HG03432 (cell line): ENCODE data around the gene TTC3.
"Not testable (repeated sequence)": the region's sequence is repeated elsewhere in the genome, so short reads cannot be mapped to it uniquely, and the experiment has no call there.

Experiments
- ATAC-seq: cut with Tn5 transposase; IDR thresholded peaks from one replicate; pipeline ENCODE4 v1.9.1; 2021; ENCODE audit warnings: mild to moderate bottlenecking, moderate library complexity; ENCODE audit not compliant: unreplicated experiment

The TTC3 gene

DNA sequence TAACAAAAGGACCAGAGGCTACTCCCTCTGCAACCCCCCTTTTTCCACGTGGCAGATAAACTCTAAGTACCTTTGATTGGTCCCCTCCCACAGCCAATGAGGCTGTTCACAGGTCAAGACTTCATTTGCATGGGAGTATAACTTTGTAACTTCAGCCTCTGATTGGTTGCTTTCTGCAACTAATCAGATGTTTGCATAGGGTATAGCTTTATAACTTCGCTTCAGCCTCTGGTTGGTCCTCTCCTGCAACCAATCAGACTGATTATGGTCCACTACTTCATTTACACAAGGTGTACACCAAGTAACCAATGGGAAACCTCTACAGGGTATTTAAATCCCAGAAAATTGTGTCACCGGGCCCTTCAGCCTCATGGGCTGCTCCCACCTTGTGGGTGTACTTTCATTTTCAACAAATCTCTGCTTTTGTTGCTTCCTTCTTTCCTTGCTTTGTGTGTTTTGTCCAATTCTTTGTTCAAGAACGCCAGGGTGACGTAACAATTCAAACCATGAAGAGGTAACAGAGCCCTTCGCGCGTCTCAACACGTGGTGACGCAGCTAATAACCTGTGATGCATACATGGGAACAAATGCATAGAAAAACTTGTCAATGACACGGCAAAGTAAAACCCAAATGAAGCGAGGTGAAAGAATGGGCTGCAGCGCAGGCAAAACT lies 146.8 kb downstream of the TTC3 start:
- peak; percentile 1 for ATAC-seq

DNA sequence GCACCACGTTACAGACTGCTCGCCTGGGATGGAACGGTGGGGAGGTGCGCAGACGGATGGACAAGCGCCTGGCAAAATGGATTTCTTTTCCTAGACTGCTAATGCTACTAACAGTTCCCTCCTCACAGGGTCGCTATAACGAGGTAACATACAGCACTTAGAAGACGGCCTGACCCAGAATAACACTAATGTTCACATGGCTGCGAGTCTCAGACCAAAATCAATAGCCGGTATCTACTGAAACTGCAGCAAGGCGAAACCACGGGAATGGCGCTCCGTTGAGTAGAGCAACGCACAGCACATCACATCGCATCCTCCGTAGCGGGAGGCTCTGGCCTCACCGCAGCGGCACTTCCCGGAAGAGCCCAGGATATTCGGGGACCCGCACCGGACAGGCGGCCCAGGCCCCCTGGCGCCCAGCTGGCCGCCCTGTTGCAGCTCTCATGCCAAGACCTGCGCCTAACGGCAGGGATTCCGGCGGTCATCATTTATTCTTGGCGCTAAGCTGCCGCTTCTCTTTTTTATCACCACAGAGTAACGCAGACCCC lies 147.5 kb downstream of the TTC3 start:
- ATAC-seq, result peak; percentile 45

DNA sequence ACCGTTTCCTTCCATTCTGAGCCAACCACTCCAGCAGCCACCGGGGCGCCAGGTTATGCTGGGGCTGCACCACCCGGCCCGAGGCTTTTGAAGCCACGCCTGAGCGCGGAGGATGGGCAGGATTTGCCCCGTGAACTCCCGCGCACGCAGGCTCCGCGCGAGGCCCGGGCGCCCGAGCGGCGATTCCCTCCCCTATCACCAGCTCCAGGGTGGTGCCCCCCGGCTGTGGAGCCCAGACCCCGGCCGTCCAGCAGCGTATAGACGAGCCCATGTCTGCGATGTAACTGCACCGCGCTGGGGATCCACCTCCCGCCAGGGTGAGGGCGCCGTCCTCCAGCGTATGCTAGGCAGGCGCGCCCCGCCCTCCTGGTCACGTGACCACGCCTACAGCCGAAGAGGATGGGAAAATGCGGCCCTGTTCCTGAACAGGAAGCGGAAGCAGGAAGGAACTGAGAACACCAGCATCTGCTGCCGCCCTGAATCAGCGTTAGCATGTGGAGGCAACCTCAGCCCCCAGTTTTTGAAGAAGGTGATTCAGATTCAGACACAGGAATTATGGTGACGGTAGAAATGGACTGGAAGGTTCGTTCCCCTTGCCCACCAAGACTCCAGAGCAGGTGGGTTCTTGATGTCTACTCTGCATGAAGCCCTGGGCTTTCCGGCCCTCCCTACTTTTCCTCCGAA lies 148.1 kb downstream of the TTC3 start:
- peak; percentile 92 for ATAC-seq

DNA sequence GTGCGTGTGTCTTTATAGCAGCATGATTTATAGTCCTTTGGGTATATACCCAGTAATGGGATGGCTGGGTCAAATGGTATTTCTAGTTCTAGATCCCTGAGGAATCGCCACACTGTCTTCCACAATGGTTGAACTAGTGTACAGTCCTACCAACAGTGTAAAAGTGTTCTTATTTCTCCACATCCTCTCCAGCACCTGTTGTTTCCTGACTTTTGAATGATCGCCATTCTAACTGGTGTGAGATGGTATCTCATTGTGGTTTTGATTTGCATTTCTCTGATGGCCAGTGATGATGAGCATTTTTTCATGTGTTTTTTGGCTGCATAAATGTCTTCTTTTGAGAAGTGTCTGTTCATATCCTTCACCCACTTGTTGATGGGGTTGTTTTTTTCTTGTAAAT lies 149.2 kb downstream of the TTC3 start:
- ATAC-seq, result not testable (repeated sequence)

DNA sequence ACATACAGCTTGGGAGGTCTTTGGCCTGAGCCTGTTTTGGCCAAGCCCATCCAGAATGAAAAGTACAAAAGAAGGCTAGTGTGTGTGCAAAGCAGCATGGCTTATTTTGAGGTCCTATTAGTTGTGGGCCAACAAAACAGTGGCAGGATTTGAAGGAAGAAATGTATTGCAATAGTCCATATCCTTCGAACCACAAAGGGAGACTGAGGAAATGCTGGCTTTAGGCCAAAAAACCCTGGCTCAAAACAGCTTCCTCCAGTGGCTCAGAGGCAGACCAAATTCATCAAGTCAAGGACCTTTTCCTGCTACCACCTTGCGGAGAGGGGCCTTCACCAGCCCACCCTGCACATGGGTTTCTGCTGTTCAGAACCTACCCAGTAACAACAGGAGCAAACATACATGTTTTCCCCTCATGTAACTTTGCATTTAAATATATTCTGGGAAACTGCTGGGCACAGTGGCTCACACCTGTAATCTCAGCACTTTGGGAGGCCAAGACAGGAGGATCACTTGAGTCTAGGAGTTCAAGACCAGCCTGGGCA lies 150.8 kb downstream of the TTC3 start:
- no peak for ATAC-seq

DNA sequence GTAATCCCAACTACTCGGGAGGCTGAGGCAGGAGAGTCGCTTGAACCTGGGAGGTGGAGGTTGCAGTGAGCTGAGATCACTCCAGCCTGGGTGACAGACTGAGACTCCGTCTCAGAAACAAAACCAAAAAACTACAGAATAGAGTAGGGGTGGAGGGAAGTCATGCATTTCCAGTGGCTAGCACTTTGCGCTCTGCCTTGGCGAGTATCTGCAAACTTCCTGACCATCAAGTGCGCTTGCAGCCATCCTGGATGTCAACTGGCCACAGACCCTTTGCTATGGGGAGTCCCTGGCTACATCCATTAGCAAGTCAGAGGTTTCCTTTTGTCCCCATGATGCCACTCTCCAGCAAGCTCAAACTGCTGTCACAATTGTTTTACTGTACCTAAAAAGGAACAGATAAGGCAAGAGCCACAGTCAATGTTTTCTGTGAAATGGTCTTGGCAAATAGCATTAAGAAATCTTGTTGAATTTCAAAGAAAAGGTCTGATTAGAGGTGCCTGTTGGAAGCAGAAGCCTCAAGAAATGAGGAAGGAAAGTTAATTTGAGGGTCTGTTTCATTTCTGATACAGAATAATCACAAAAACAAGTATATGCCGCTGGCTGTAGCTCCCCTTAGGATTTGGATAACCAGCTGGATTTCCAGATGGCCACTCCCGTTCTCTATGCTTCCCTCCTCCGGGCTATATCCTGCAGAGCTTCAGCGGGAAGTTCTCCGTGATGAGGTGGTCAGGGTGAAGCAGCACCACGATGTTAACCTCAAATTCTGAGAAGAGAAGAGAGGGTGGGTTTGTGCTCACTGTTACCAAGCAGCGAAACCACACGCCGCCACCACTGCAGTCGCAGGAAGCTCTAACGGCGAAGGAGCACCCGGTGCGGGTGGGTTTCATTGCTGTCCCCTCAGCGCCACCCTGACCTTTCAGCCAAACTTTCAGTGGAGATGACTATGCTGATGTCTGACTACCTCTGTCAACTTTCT lies 152.1 kb downstream of the TTC3 start:
- no peak for ATAC-seq

DNA sequence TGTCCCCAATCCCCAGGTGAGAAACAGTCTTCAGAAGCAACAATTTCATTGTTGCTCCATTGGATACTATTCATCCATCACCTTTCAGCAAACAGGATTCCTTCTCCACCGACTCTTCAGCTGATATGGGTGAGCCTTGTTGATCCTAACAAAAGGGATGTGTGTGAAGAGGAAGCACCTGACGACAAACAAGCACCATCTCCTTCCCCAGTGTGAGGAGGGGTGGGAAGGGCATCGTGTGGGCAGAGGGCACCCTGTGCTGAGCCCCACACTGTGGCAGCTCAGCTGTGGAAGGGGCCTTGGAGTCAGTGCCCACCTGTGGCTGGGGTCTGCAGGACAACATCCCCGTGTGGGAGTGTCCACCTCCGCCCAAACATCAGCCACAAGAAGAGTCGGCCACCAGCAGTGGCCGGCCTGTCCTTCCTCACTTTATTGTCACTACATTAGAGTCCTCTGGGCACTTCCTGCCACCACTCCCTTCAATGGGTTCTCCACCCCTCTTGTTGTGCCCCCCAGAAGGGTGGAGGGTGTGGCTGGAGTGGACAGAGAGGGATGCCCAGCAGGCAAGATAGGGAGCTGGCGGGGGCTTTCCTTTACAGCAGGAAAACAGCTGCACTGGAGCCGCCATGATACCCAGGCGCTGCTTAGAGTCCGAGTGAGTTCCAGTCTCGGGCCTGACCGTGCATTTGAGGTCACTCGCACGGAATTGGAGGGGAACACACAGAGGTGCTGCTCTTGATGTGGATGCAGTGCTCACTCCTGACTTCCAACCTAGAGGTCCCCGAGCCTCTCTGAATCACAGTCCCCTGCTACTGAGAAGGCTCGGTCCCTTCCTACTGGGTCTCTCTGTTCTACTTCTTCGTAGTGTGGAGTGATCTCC lies 153.2 kb downstream of the TTC3 start:
- no peak for ATAC-seq

DNA sequence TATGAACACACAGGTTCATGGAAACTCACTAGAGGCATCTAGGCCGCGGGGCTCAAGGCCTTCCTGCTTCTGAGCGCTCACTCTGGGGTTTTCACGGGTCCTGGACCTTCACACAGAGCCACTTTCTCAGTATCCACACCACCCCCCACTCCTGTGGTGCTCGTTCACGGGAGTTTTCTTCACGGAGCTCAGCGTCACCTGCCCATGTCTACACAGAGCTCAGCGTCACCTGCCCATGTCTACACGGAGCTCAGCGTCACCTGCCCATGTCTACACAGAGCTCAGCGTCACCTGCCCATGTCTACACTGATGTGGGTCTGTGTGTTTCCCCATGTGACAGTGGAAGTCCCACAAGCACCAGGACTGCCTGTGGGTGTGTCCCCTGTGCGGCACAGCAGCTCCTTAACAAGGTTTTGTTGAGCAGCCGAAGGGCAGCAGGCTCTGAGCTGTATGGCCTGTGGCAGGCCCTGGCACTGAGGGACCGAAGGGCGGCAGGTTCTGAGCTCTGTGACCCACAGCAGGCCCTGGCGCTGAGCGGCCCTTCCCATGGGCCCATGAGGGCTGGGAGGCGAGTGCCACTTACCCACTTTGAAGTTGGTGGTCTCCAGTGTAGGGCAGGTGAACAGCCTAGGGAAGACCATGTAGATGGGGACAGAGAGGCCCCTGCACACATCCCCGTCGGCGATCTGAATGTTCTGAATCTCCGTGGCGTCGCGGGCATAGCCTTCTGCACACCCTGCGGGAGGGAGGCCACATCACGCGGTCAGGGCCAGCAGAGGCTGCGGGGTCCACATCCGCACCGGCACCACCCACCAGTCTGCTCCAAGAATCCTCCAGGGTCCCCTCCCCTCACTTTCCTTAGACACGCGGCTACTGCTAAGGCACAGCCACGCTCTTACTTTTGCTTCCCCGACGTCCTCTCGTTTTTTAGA lies 154.3 kb downstream of the TTC3 start:
- ATAC-seq, result no peak

DNA sequence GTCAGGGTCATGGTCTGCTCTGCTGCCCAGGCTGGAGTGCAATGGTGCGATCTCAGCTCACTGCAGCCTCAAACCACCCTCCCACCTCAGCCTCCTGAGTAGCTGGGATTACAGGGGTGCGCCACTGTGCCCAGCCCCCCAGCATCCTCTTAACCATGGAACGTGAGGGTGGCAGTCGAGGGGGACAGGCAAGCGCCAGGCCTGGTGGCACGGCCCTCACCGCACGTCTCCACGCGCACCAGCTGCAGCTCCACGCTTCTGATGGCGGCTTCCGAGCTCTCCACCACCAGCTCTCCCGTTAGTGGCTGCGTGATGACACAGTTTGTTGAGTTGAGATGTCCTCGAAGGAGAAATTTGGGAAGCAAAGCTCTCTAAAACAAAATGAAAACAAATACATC lies 154.9 kb downstream of the TTC3 start:
- no peak for ATAC-seq

DNA sequence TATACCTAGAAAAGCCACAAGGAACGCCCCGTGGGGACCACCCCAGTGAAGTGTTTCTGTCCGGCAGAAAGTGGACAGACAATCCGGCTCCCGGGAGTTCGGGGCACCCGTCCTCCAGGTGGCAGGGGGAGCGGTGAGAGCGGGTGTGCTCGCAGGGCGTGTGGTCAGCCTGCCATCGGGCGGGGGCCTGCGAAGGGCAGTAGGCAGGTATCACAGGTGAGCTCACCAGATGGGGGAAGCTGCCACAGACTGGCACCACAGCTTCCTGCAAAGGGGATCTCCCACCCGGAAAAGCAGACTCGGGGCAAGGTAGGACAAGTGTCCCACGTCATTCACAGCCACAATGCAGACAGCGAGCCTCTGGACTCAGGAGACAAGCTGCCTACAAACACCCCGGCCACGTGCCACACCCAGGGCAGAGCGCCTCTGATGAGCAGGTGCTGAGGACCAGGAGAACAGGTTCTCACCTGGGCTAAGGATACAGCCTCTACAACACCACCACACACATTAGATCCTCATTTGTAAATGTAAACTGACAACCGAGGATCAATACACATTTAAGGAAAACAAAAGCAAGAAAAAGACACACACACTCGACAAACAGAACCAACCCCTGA lies 157.7 kb downstream of the TTC3 start:
- no peak for ATAC-seq

DNA sequence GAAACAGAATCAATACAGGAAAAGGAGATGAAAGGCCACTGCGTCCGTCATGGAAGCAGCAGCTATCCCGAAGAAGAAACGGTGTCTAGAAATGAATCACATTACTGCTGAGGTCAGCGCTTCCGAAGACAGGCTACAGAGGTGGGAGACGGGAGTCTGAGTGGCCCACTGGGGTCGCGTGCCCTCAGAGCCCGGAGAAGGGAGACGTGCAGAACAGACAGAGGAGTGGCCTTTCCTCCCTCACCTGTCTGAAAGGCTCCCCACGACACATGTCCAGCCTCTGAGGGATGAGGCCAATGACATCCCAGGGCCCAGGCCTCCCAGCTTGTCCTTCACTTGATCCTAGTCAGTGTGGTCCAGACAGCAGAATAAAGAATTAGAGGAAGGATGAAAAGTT lies 158.2 kb downstream of the TTC3 start:
- ATAC-seq, result no peak

DNA sequence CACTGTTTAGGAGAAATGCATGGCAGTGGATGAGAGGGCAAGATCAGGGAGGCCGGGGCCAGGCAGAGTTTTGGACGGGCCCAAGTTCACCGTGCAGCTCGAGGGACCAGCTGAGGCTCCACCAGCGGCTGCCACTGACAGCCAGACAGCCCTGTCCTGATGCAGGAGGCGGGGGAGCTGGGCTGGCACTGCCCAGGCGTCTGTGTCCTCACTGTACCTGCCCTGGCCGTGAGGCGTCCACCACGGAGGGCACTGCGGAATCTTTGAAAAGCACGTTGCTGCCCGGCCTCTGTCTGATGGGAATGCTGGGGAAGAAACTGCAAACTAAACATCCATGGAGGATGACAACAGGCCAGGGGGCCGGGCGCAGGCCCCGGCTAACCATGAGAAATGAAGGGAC lies 158.6 kb downstream of the TTC3 start:
- no peak for ATAC-seq

DNA sequence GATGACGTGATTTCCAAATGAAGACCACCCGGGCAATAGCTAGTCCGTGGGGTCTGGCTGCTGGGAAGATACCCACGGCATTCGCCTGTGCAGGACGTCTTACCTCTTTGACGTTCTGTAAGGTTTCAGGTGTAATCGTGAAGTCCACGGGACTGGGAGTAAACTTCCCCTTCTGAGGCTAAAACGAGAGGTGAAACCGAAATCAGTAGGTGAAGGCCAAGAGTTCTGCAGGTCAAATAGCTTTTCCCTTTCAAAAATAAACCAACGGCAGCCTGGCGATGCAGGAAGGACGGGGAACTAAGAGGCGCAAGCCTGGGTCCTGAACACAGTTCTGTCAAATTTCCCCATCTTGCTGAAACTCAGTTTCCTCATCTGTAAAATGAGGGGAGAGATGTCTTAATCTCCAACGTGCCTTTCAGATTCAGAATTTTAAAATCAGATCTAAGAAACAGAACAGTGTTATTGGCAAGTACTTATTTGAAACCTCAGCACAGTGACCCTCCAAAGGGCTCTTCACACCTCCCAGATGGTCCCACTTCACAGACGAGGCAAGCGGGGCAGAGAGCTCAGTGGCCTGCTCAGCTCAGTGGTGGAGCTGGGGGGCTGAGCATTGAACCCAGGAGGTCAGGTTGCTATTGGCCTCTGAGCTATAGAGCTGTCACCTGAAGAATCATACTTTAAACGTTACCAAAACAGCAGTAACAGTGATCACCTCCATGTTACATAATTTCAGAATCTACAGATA lies 159.4 kb downstream of the TTC3 start:
- peak; percentile 62 for ATAC-seq

DNA sequence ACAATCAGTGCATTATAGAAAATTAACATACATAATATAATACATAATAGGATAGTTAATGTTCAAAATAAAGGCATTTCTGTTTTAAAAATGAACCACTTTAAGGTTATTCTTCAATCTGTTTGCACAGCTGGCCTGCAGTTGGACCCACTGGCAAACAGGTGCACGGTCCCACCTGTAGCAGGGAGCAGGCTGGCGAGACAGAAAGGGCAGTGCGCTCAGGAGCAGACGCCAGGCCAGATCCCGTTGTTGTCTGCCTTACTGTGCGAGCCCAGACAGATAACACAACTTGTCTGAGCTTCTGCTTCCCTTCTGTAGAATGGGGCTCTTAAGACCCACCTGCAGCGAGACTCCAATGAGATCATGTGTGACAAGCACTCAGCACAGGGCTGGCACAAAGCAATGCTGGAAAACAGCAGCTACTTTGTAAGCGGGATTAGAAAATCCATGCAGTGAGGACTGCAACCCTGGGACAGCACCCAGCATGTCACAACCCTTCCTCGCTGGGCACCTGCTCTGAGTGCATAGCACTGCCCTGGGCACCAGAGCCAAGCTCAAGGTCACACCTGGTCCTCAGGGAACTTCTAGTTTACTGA lies 160.6 kb downstream of the TTC3 start:
- no peak for ATAC-seq

DNA sequence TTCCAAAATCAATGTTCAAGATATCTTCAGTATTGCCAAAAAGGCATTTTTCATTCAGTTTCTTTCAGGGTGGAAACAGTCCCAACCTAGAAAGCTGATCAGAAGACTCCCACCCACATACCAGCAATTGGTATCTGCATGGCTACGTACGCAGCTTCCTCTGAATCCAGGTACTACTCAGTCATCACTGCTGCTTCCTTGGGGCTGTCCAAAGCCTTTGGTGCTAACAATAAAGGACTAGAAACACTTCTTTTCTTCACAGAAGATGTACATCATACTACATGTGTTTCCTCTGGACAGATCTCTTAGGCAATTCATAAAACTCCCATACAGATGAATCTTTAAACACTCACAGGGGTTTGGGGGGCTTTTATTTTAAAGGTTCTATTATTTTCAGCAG lies 164.3 kb downstream of the TTC3 start:
- no peak for ATAC-seq

DNA sequence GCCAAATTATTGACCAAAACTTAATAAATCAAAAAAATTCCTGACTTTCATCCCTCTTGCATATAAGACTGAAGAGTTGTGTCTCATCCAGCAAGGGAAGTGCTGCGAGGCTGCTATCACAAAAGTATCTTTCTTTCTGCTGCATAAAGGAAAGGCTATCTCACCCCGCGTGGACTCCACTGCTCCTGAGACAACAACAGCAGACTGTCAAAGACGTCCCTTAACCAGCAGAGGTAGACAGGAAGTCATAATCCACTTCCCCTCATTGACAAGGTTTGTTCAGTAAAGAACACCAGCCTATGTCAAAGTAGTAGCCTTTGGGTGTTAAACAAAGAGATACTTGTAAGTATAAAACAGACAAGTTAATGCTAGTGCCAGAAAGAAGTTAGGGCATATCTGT lies 164.7 kb downstream of the TTC3 start:
- no peak for ATAC-seq

DNA sequence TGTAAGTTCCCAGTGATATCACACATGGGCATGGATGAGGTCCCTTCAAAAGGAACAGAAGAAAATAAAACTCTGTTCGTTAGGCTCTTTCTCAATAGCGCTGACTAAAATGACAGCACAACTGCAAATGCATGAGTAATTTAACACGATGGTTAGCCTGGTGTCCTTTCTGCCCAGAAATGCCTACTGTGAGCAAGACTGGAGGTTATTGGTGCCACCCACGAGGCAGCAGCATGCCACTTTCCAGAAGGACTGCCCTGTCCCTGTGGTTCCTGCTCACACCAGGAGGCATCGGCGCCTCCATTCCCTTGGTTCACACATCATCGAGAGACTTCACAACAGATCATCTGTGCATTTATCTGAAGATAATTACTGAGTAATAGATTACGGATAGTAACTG lies 167.9 kb downstream of the TTC3 start:
- no peak for ATAC-seq

DNA sequence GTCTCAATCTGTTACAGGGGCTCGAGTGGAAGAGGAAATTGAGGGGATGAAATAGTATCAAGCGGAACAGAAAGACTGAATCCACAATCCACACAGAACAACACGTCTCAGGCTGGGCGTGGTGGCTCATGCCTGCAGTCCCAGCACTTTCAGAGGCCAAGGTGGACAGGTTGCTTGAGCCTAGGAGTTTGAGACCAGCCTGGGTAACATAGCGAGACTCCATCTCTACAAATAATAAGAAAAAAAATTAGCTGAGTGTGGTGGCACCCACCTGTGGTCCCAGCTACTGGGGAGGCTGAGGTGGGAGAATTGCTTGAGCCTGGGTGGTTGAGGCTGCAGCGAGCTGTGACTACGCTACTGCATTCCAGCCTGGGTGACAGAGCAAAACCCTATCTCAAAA lies 168.4 kb downstream of the TTC3 start:
- ATAC-seq, result no peak
